SH-SY5Y (cell line): ENCODE measurements around the gene PSORS1C1.

Experiments used
- GATA2 ChIP-seq: IDR thresholded peaks from 2 replicates; pipeline ENCODE4 v1.6.1; 2011; ENCODE audit warnings: mild to moderate bottlenecking, low read depth, low read length
- GATA3 ChIP-seq: IDR thresholded peaks from 2 replicates; pipeline ENCODE4 v1.6.1; 2011; ENCODE audit warnings: low read depth, mild to moderate bottlenecking, low read length, moderate library complexity

- TF ChIP-seq GATA2 = no peak
- no peak for TF ChIP-seq GATA3
Measured at GRCh38 chr6:31120151-31120915, 5.7 kb downstream of the PSORS1C1 start, which contains the start of gene CDSN.
